Upper lobe of right lung (tissue), 1 donor: Measurements from ENCODE around the gene EDIL3. TPM values are rescaled to one million over a fixed set of nuclear protein-coding genes. Genes with fewer than 3 reads are reported as not detected.

Experiments used
- ATAC-seq: fragments of 200-7000 bp; cut with Tn5 transposase; one replicate; pipeline ENCODE4 v1.9.1; 2020; ENCODE audit warnings: mild to moderate bottlenecking, moderate library complexity
- DNase-seq: peaks from one replicate; pipeline ENCODE4 v3.0.0-alpha.2; 2020
- H3K27ac ChIP-seq: fragments of 200-600 bp; one replicate; pipeline ENCODE4 v1.8.0; 2022
- H3K27me3 ChIP-seq: fragments of 200-600 bp; one replicate; pipeline ENCODE4 v1.8.0; 2022; ENCODE audit warnings: mild to moderate bottlenecking
- H3K36me3 ChIP-seq: fragments of 200-600 bp; one replicate; pipeline ENCODE4 v1.8.0; 2022
- H3K4me1 ChIP-seq: fragments of 200-600 bp; one replicate; pipeline ENCODE4 v1.8.0; 2022
- H3K4me3 ChIP-seq: fragments of 200-600 bp; one replicate; pipeline ENCODE4 v1.8.0; 2022; ENCODE audit warnings: mild to moderate bottlenecking
- H3K9me3 ChIP-seq: fragments of 200-600 bp; one replicate; pipeline ENCODE4 v1.8.0; 2022
- intact Hi-C: fragments of 100-400 bp; cut with DNase I; formaldehyde crosslinking; loops from one replicate; pipeline ENCODE4 v1.11.0; 2022
- total RNA-seq: library from RNA; stranded (reverse); fragmentation: NEBNext Ultra II Directional; extraction: Animal tissue kit (Norgen Biotek cat#: 25700); gene quantifications from one replicate; pipeline ENCODE4 v1.2.1, GENCODE V29; 2021
- TF ChIP-seq, protein P1 (sequence below): fragments of 200-600 bp; IDR thresholded peaks from one replicate; pipeline ENCODE4 v1.8.0; 2022; ENCODE audit warnings: antibody characterized with exemption
- donor health status: DM: no; HTN: yes; CAD: no; lungs with severe emphysema.

Gene EDIL3
- total RNA-seq, 1 donor from 2014 or later = 42.4 TPM

DNA sequence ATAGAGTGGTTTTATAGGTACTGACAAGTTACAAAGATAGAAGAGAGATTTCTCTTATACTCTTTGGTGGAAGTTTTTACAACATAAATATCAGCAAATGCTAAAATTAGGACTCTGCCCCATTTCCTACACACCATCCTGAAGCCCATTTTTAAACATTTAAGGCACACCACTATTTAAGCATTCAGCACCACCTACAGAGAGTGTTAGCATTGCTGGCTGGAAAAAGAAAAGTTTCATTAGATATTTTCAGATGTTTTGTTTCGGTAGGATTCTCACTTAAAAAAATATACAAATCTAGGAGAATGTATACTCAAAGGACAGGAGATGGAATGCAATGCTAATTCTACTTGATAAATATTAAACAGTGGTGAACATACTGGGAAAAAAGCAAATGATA is 471.1 kb downstream of the EDIL3 start:
- Histone ChIP-seq H3K27me3 (no peaks in the 10 kb centered on the region), H3K9me3 (no peaks in the 10 kb centered on the region), H3K36me3 (no peaks in the 10 kb centered on the region), H3K27ac (no peak overlapping the region), H3K4me1 (no peaks in the 10 kb centered on the region), H3K4me3 (no peak overlapping the region)
- ATAC-seq (no peak), DNase-seq (no peak)
- TF ChIP-seq, protein P1, sequence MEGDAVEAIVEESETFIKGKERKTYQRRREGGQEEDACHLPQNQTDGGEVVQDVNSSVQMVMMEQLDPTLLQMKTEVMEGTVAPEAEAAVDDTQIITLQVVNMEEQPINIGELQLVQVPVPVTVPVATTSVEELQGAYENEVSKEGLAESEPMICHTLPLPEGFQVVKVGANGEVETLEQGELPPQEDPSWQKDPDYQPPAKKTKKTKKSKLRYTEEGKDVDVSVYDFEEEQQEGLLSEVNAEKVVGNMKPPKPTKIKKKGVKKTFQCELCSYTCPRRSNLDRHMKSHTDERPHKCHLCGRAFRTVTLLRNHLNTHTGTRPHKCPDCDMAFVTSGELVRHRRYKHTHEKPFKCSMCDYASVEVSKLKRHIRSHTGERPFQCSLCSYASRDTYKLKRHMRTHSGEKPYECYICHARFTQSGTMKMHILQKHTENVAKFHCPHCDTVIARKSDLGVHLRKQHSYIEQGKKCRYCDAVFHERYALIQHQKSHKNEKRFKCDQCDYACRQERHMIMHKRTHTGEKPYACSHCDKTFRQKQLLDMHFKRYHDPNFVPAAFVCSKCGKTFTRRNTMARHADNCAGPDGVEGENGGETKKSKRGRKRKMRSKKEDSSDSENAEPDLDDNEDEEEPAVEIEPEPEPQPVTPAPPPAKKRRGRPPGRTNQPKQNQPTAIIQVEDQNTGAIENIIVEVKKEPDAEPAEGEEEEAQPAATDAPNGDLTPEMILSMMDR = no peak
- intact Hi-C loops = no loop called here

DNA sequence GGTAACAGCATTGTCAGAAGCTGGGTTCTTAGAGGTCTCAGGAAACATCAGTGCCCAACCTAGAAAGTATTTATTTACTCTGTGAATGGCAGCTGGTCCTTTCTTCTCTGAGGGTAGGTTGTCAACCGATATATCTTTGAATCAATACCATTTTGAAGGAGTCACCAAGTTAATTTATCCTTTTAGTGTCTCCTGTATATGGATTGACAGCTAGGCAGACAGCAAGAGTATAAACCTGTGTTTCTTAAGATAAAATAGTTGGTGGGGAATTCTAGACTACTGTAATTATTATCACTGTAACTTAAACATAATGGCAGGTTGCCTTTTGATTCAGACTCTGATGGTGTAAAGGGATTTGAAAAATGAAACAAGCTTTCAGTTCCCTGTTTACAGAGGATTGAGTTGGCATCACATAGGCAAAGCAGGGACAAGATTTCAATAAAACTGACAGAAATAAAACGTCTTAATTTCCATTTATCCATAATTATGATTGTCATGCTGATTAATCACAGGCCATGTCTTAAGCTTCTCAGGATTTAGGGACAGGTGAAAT is 473.2 kb downstream of the EDIL3 start:
- Histone ChIP-seq H3K36me3 (no peaks in the 10 kb centered on the region), H3K4me3 (no peak overlapping the region), H3K27ac (no peak overlapping the region), H3K9me3 (no peaks in the 10 kb centered on the region), H3K27me3 (no peaks in the 10 kb centered on the region), H3K4me1 (no peaks in the 10 kb centered on the region)
- DNase-seq (no peak), ATAC-seq (no peak)
- TF ChIP-seq, protein P1 = no peak
- intact Hi-C loops = no loop called here

DNA sequence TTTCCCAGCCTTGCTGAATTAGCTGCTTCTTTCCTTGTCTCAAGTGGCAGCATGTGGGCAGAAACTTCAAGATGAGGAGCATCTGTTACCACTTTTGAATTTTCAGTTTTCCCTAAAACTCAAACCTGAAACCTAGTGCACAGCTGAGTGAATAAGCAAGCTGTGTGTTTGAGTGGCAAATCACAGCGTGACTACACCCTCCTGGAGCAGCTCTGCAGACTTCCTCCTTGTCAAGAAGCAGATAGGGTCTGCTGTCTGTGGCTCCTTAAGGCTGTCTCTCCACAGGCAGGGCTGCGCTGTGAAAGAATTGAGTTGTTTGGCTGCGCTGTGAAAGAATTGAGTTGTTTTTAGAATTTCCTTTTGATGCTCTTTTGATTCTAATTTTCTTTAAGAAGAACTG is 484.4 kb downstream of the EDIL3 start:
- DNase-seq = no peak
- no peak overlapping the region for H3K27ac ChIP-seq
- no peaks in the 10 kb centered on the region for H3K4me1 ChIP-seq
- intact Hi-C loops = no loop called here
- no peaks in the 10 kb centered on the region for H3K9me3 ChIP-seq
- no peak overlapping the region for H3K4me3 ChIP-seq
- no peaks in the 10 kb centered on the region for H3K36me3 ChIP-seq
- no peak for ATAC-seq
- TF ChIP-seq, protein P1 = no peak
- no peaks in the 10 kb centered on the region for H3K27me3 ChIP-seq

DNA sequence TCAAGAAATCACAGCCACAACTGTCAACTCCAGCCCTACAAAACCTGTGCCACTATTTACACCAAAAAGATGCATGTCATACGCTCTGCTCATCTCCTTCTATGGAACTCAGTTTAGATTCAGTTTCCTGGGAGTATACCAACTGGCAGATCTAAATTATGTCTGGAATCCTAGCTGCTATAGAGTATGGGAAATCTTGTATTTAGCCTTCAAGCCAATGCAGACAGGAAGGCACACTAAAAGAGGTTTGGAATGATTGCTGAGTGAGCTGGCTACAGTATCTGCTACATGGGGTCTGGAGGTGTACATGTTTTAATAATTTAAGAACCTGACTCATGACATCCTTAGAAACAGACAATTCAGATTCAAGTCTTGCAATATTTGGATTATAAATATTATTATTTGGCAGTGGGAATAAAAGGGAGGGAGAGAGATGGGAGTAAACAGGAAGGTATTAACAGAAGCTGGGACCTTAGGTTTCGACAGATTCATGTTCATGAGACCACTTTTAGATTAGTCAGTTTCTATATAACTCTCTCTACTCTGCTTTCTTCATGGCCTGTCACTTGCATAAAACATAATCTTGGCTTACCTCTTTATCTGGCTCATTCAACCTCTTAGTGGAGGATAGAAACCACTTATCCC is 485.2 kb downstream of the EDIL3 start:
- Histone ChIP-seq H3K9me3 (no peaks in the 10 kb centered on the region), H3K4me3 (no peak overlapping the region), H3K27me3 (no peaks in the 10 kb centered on the region), H3K4me1 (no peaks in the 10 kb centered on the region), H3K36me3 (no peaks in the 10 kb centered on the region), H3K27ac (no peak overlapping the region)
- ATAC-seq (no peak), DNase-seq (no peak)
- intact Hi-C loops = no loop called here
- TF ChIP-seq, protein P1 = no peak

DNA sequence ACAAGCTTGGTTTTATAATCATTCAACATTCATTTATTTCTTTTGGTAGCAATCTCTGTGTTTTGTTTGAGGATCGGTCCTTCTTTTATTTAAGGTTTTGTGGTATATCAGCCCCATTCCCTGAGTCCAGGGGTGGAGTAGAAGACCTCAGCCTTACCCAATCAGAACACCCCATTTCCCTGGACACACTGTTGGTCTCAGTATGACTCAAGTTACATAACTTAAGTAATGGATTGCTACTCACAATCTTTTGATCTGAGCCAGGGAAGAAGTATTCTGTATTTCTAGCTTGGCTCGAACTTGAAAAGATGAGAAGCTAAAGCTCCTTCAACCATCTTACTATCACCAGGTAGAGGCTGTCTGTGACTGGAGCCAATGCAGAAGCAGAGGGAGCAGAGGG is 488.8 kb downstream of the EDIL3 start:
- DNase-seq (no peak), ATAC-seq (no peak)
- intact Hi-C loops = no loop called here
- TF ChIP-seq, protein P1 = no peak
- Histone ChIP-seq H3K4me1 (no peaks in the 10 kb centered on the region), H3K4me3 (no peak overlapping the region), H3K9me3 (no peaks in the 10 kb centered on the region), H3K36me3 (no peaks in the 10 kb centered on the region), H3K27me3 (no peaks in the 10 kb centered on the region), H3K27ac (no peak overlapping the region)
